ENCODE measurements around the gene PDAP1. TPM values are rescaled to one million over a fixed set of nuclear protein-coding genes. Genes with fewer than 3 reads are reported as not detected.

The PDAP1 gene
- total and polyA plus RNA-seq, 9 of the 15 experiments (the other 6 are each of a cell fraction or from before 2014, with no cell fraction given): 10.2 to 315 (median 129) TPM

DNA sequence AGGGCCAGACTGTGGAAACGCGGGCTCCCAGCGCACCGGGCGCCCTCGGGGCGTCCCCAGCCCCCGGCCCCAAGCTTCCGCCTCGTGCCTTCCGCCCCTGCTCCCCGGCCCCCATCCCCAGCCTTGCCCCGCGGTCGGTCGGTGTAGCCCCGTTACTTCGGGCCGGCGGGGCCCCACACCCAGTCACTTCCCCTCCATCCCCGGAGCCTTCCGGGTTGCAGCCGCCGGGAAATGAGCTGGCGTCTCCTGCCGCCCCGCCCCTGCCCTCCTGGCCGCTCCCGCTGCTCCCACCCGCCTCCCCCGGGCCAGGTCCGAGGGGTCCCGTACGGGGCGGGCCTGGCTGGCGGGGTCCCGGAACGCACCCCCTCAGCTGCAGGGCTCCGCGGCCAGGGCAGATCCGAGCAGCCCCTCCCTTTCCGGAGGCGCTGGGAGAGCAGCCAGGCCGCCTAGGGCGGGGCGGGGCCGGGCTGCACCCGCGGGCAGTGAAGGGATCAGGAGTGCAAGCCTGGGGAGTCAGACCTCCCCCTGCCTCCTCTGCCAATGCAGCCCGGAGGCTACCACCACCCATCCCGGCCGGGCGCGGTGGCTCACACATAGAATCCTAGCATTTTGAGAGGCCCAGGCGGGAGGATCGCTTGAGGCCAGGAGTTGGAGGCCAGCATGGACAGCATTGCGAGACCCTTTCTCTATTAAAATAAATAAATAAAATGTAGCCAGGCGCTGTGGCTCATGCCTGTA, 33.2 kb downstream of the PDAP1 start (continued):
- TF ChIP-seq, protein P1, sequence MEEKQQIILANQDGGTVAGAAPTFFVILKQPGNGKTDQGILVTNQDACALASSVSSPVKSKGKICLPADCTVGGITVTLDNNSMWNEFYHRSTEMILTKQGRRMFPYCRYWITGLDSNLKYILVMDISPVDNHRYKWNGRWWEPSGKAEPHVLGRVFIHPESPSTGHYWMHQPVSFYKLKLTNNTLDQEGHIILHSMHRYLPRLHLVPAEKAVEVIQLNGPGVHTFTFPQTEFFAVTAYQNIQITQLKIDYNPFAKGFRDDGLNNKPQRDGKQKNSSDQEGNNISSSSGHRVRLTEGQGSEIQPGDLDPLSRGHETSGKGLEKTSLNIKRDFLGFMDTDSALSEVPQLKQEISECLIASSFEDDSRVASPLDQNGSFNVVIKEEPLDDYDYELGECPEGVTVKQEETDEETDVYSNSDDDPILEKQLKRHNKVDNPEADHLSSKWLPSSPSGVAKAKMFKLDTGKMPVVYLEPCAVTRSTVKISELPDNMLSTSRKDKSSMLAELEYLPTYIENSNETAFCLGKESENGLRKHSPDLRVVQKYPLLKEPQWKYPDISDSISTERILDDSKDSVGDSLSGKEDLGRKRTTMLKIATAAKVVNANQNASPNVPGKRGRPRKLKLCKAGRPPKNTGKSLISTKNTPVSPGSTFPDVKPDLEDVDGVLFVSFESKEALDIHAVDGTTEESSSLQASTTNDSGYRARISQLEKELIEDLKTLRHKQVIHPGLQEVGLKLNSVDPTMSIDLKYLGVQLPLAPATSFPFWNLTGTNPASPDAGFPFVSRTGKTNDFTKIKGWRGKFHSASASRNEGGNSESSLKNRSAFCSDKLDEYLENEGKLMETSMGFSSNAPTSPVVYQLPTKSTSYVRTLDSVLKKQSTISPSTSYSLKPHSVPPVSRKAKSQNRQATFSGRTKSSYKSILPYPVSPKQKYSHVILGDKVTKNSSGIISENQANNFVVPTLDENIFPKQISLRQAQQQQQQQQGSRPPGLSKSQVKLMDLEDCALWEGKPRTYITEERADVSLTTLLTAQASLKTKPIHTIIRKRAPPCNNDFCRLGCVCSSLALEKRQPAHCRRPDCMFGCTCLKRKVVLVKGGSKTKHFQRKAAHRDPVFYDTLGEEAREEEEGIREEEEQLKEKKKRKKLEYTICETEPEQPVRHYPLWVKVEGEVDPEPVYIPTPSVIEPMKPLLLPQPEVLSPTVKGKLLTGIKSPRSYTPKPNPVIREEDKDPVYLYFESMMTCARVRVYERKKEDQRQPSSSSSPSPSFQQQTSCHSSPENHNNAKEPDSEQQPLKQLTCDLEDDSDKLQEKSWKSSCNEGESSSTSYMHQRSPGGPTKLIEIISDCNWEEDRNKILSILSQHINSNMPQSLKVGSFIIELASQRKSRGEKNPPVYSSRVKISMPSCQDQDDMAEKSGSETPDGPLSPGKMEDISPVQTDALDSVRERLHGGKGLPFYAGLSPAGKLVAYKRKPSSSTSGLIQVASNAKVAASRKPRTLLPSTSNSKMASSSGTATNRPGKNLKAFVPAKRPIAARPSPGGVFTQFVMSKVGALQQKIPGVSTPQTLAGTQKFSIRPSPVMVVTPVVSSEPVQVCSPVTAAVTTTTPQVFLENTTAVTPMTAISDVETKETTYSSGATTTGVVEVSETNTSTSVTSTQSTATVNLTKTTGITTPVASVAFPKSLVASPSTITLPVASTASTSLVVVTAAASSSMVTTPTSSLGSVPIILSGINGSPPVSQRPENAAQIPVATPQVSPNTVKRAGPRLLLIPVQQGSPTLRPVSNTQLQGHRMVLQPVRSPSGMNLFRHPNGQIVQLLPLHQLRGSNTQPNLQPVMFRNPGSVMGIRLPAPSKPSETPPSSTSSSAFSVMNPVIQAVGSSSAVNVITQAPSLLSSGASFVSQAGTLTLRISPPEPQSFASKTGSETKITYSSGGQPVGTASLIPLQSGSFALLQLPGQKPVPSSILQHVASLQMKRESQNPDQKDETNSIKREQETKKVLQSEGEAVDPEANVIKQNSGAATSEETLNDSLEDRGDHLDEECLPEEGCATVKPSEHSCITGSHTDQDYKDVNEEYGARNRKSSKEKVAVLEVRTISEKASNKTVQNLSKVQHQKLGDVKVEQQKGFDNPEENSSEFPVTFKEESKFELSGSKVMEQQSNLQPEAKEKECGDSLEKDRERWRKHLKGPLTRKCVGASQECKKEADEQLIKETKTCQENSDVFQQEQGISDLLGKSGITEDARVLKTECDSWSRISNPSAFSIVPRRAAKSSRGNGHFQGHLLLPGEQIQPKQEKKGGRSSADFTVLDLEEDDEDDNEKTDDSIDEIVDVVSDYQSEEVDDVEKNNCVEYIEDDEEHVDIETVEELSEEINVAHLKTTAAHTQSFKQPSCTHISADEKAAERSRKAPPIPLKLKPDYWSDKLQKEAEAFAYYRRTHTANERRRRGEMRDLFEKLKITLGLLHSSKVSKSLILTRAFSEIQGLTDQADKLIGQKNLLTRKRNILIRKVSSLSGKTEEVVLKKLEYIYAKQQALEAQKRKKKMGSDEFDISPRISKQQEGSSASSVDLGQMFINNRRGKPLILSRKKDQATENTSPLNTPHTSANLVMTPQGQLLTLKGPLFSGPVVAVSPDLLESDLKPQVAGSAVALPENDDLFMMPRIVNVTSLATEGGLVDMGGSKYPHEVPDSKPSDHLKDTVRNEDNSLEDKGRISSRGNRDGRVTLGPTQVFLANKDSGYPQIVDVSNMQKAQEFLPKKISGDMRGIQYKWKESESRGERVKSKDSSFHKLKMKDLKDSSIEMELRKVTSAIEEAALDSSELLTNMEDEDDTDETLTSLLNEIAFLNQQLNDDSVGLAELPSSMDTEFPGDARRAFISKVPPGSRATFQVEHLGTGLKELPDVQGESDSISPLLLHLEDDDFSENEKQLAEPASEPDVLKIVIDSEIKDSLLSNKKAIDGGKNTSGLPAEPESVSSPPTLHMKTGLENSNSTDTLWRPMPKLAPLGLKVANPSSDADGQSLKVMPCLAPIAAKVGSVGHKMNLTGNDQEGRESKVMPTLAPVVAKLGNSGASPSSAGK (IDR thresholded peaks at IDR 0.05): no peak
- TF ChIP-seq, protein P2, sequence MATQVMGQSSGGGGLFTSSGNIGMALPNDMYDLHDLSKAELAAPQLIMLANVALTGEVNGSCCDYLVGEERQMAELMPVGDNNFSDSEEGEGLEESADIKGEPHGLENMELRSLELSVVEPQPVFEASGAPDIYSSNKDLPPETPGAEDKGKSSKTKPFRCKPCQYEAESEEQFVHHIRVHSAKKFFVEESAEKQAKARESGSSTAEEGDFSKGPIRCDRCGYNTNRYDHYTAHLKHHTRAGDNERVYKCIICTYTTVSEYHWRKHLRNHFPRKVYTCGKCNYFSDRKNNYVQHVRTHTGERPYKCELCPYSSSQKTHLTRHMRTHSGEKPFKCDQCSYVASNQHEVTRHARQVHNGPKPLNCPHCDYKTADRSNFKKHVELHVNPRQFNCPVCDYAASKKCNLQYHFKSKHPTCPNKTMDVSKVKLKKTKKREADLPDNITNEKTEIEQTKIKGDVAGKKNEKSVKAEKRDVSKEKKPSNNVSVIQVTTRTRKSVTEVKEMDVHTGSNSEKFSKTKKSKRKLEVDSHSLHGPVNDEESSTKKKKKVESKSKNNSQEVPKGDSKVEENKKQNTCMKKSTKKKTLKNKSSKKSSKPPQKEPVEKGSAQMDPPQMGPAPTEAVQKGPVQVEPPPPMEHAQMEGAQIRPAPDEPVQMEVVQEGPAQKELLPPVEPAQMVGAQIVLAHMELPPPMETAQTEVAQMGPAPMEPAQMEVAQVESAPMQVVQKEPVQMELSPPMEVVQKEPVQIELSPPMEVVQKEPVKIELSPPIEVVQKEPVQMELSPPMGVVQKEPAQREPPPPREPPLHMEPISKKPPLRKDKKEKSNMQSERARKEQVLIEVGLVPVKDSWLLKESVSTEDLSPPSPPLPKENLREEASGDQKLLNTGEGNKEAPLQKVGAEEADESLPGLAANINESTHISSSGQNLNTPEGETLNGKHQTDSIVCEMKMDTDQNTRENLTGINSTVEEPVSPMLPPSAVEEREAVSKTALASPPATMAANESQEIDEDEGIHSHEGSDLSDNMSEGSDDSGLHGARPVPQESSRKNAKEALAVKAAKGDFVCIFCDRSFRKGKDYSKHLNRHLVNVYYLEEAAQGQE (IDR thresholded peaks at IDR 0.05; ENCODE audit: borderline replicate concordance): no peak
- TF ChIP-seq, protein P2 (CRISPR knock-in tag; IDR thresholded peaks at IDR 0.05; ENCODE audit: low read depth): no peak
- TF ChIP-seq HMGN3 (IDR thresholded peaks at IDR 0.05; ENCODE audit: borderline replicate concordance, extremely low read depth, insufficient read length, low read depth, low read length) (no peak), TAF15 (IDR thresholded peaks at IDR 0.05; ENCODE audit: low read depth, low read length) (no peak), GATAD2B (IDR thresholded peaks at IDR 0.05; ENCODE audit: borderline replicate concordance) (no peak), SNIP1 (IDR thresholded peaks at IDR 0.05; ENCODE audit: low read depth) (no peak), BCL6 (CRISPR knock-in tag; IDR thresholded peaks at IDR 0.05) (no peak)

Data from K562 (cell line).